HepG2 (cell line): Measurements from ENCODE around the gene CCR3. TPM values are rescaled to one million over a fixed set of nuclear protein-coding genes. Genes with fewer than 3 reads are reported as not detected.
"Not testable (repeated sequence)": the region's sequence is repeated elsewhere in the genome, so short reads cannot be mapped to it uniquely, and the experiment has no call there.

Experiments used
- ATAC-seq: fragments of 200-7000 bp; cut with Tn5 transposase; 3 replicates; pipeline ENCODE4 v1.9.1; 2020; ENCODE audit warnings: mild to moderate bottlenecking, moderate library complexity
- BruUV-seq: library from RNA; stranded (reverse); fragments of 400-500 nt; replicated peaks from 2 replicates; lab custom pipeline; 2021; lab: Mats Ljungman, UMichigan
- CTCF ChIA-PET: fragments of 300-600 bp; formaldehyde crosslinking; extraction: SDS; loops from one replicate; lab custom pipeline; 2021; ENCODE audit warnings: low total read pairs, inconsistent platforms, low intra/inter-chr PET ratio; lab: Yijun Ruan, JAX
- POLR2A ChIA-PET: fragments of 350-600 bp; sonication (Branson Sonifier 250); formaldehyde crosslinking; loops from one replicate; lab custom pipeline; 2020; ENCODE audit warnings: antibody characterized with exemption, inconsistent platforms; lab: Yijun Ruan, JAX
- DNase-seq: peaks from one replicate; pipeline ENCODE4 v3.0.0-alpha.2; 2015; ENCODE audit warnings: low spot score
- FAIRE-seq: peaks from 3 replicates; lab custom pipeline; 2011; peaks lifted over from hg19 to GRCh38; lab: Jason Lieb, UNC
- H2AFZ ChIP-seq: one replicate; pipeline ENCODE4 v1.6.1; 2011; ENCODE audit warnings: low read length, inconsistent platforms
- H3K27ac ChIP-seq: fragments of 300-600 bp; 3 replicates; pipeline ENCODE4 v1.8.0; 2011; ENCODE audit warnings: mixed run types, mild to moderate bottlenecking, mixed read lengths, low read length, inconsistent platforms; ENCODE audit not compliant: insufficient read depth; ENCODE audit errors: extremely low read length
- H3K27me3 ChIP-seq, 2 experiments: fragments of 200-600 bp in 1 of 2; 2 replicates in 1 of 2; 3 replicates in 1 of 2; pipeline versions ENCODE4 v1.6.0 to v1.8.0; 2011; ENCODE audit warnings: low read length in 2 of 2, mild to moderate bottlenecking in 2 of 2, moderate library complexity in 2 of 2, inconsistent platforms in 1 of 2; ENCODE audit not compliant: insufficient read depth in 2 of 2, control insufficient read depth in 1 of 2
- H3K36me3 ChIP-seq, 2 experiments: fragments of 200-600 bp in 1 of 2; replicated peaks in 1 of 2; 2 replicates in 1 of 2; 3 replicates in 1 of 2; pipeline versions ENCODE4 v1.5.1 to v1.8.0; 2011; ENCODE audit warnings: low read length in 2 of 2, inconsistent platforms in 1 of 2; ENCODE audit not compliant: insufficient read depth in 2 of 2, control insufficient read depth in 1 of 2
- H3K4me1 ChIP-seq: 2 replicates; pipeline ENCODE4 v1.5.1; 2012; ENCODE audit warnings: low read length, inconsistent platforms; ENCODE audit not compliant: insufficient read depth
- H3K4me2 ChIP-seq: 2 replicates; pipeline ENCODE4 v1.6.0; 2011; ENCODE audit warnings: low read depth, low read length, inconsistent platforms
- H3K4me3 ChIP-seq, 3 experiments: fragments of 200-600 bp in 1 of 3; sonication (generic), shearing (Covaris generic) in 1 of 3; replicated peaks in 1 of 3; 2 replicates each; pipeline ENCODE4 v1.5.1; 2011 to 2016; ENCODE audit warnings: low read length in 3 of 3, inconsistent platforms in 2 of 3, low read depth in 2 of 3, mild to moderate bottlenecking in 2 of 3, control low read depth in 1 of 3, mixed read lengths in 1 of 3; ENCODE audit not compliant: insufficient read depth in 1 of 3
- H3K79me2 ChIP-seq: one replicate; pipeline ENCODE4 v1.6.1; 2011; ENCODE audit warnings: low read length, inconsistent platforms; ENCODE audit not compliant: insufficient read depth
- H3K9ac ChIP-seq: 2 replicates; pipeline ENCODE4 v1.6.0; 2011; ENCODE audit warnings: mild to moderate bottlenecking, low read depth, low read length, inconsistent platforms; ENCODE audit not compliant: insufficient read depth
- H3K9me3 ChIP-seq: 2 replicates; pipeline ENCODE4 v1.5.1; 2012; ENCODE audit warnings: mild to moderate bottlenecking, low read length
- H4K20me1 ChIP-seq: 2 replicates; pipeline ENCODE4 v1.6.0; 2011; ENCODE audit warnings: inconsistent platforms, mild to moderate bottlenecking, low read length, moderate library complexity; ENCODE audit not compliant: insufficient read depth
- MAFF ChIP-seq: IDR thresholded peaks from 2 replicates; pipeline ENCODE4 v1.6.1; 2011; ENCODE audit warnings: low read depth, low read length, improper control_type of control experiment
- MAFK ChIP-seq, 2 experiments: IDR thresholded peaks in 1 of 2; conservative IDR thresholded peaks in 1 of 2; 2 replicates each; pipeline ENCODE4 v1.6.1; 2011; ENCODE audit warnings: improper control_type of control experiment in 2 of 2, low read length in 2 of 2
- ZMYM3 ChIP-seq: sonication (generic); formaldehyde crosslinking; IDR thresholded peaks from 2 replicates; pipeline ENCODE4 v1.5.1; 2020; ENCODE audit warnings: mild to moderate bottlenecking, missing genetic modification reagents
- WGBS: methylation state at CpG from one replicate; pipeline ENCODE4 v1.1.6; 2017; ENCODE audit warnings: low lambda C conversion rate; 5-methylcytosine and 5-hydroxymethylcytosine counted together
- in situ Hi-C: cut with HindIII; loops from 2 replicates; pipeline ENCODE4 v1.10.0; 2017; ENCODE audit warnings: low pct_unique_long_range_greater_than_20kb; ENCODE audit not compliant: extremely low pct_ligation_motif_present
- intact Hi-C: fragments of 100-400 bp; cut with micrococcal nuclease; formaldehyde crosslinking; loops from one replicate; pipeline ENCODE4 v1.10.0; 2022; ENCODE audit not compliant: unreplicated experiment
- polyA plus RNA-seq, 8 experiments: library from polyadenylated mRNA; depleted of rRNA in 3 of 8; stranded (reverse) in 7 of 8; unstranded in 1 of 8; fragments of >200 nt; fragmentation: Illumina TruSeq in 4 of 8; extraction: Trizol in 4 of 8; gene quantifications; 2 replicates each; pipeline versions ENCODE4 v1.2.1 to v1.2.3, GENCODE V29; 2011 to 2016; ENCODE audit warnings: low read depth in 4 of 8, missing spikeins in 1 of 8, mixed read lengths in 1 of 8; ENCODE audit not compliant: insufficient read depth in 1 of 8
- total RNA-seq, 5 experiments: library from RNA; depleted of rRNA; stranded (reverse); fragments of >200 nt; fragmentation: Illumina TruSeq; extraction: Trizol; gene quantifications; 2 replicates each; pipeline ENCODE4 v1.2.3, GENCODE V29; 2016; ENCODE audit warnings: low read depth in 1 of 5
- TF ChIP-seq, protein P1 (sequence below): sonication (generic); formaldehyde crosslinking; IDR thresholded peaks from 2 replicates; pipeline ENCODE4 v1.9.0; 2021; ENCODE audit warnings: missing genetic modification reagents, borderline replicate concordance
- TF ChIP-seq, protein P2 (sequence below): sonication (generic); formaldehyde crosslinking; IDR thresholded peaks from 2 replicates; pipeline ENCODE4 v1.4.0; 2020; ENCODE audit warnings: mild to moderate bottlenecking, low read depth, missing genetic modification reagents

The CCR3 gene
- total and polyA plus RNA-seq, 2 of the 13 experiments (the other 11 are each of a cell fraction or from before 2014, with no cell fraction given): not detected

DNA sequence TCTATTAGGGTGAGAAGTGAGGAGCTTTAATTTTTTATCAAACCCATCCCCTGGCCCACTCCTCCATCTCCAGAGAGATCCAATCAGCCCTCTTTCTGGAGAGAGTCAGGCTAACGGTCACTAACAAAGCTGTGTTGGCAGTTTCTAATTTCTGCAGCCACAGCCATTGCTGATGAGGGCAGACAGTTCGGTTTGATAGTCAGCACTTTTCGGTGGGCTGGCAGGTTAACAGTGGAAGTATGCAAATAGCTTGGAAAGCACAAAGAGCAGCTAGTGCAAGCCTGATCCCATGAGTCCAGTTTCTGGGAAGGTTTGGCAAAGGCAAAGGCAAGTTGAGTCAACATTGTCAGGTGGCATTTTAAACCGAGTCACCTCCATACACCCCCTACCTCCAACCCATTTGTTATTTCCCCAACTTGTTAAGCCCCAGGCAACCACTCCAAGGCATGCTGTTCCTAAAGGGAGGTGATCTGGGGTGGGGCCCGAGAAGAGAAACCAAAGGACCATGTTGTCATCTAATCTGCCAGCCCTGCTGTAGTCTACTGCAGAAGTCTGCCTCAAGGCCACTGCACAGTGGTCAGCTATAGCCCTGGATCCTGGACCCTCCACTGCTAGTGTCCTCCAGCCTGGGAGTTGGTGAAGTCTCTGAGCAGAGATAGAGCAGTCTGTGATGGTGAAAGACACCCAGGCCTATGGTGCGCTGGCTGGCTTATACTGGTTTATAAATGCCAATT lies 35.8 kb upstream of the CCR3 start:
- TF ChIP-seq MAFF (peak; percentile 51), MAFK (conservative IDR thresholded peaks at IDR 0.05 in 1 of 2, IDR thresholded peaks at IDR 0.05 in 1 of 2; ENCODE audit: low read length in 2 of 2) (peak; percentile 19 to 51; a peak in 2 of 4 replicates), ZMYM3 (no peak)
- TF ChIP-seq, protein P1, sequence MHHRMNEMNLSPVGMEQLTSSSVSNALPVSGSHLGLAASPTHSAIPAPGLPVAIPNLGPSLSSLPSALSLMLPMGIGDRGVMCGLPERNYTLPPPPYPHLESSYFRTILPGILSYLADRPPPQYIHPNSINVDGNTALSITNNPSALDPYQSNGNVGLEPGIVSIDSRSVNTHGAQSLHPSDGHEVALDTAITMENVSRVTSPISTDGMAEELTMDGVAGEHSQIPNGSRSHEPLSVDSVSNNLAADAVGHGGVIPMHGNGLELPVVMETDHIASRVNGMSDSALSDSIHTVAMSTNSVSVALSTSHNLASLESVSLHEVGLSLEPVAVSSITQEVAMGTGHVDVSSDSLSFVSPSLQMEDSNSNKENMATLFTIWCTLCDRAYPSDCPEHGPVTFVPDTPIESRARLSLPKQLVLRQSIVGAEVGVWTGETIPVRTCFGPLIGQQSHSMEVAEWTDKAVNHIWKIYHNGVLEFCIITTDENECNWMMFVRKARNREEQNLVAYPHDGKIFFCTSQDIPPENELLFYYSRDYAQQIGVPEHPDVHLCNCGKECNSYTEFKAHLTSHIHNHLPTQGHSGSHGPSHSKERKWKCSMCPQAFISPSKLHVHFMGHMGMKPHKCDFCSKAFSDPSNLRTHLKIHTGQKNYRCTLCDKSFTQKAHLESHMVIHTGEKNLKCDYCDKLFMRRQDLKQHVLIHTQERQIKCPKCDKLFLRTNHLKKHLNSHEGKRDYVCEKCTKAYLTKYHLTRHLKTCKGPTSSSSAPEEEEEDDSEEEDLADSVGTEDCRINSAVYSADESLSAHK: no peak
- TF ChIP-seq, protein P2, sequence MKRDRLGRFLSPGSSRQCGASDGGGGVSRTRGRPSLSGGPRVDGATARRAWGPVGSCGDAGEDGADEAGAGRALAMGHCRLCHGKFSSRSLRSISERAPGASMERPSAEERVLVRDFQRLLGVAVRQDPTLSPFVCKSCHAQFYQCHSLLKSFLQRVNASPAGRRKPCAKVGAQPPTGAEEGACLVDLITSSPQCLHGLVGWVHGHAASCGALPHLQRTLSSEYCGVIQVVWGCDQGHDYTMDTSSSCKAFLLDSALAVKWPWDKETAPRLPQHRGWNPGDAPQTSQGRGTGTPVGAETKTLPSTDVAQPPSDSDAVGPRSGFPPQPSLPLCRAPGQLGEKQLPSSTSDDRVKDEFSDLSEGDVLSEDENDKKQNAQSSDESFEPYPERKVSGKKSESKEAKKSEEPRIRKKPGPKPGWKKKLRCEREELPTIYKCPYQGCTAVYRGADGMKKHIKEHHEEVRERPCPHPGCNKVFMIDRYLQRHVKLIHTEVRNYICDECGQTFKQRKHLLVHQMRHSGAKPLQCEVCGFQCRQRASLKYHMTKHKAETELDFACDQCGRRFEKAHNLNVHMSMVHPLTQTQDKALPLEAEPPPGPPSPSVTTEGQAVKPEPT (CRISPR knock-in tag): no peak
- POLR2A ChIA-PET: no interaction called here
- no peak overlapping the region for H3K27ac ChIP-seq
- no peaks in the 10 kb centered on the region for H3K36me3 ChIP-seq
- no peaks in the 10 kb centered on the region for H3K79me2 ChIP-seq
- intact Hi-C loops (no loop called here), in situ Hi-C loops (no loop called here)
- no peak overlapping the region for H3K4me3 ChIP-seq
- no peaks in the 10 kb centered on the region for H3K27me3 ChIP-seq
- H3K9ac ChIP-seq: no peak overlapping the region
- no TSS peak for BruUV-seq
- no peak for DNase-seq
- H2AFZ ChIP-seq: no peak overlapping the region
- FAIRE-seq: no peak
- WGBS: 18% methylated on average over 6 of the region's 6 CpGs
- H3K4me1 ChIP-seq: peaks cover 4% of the 10 kb centered on the region; the same call in 1 of the 2 replicates
- no peaks in the 10 kb centered on the region for H4K20me1 ChIP-seq
- ATAC-seq: no peak
- CTCF ChIA-PET: no interaction called here
- H3K4me2 ChIP-seq: no peak overlapping the region
- H3K9me3 ChIP-seq: no peaks in the 10 kb centered on the region

DNA sequence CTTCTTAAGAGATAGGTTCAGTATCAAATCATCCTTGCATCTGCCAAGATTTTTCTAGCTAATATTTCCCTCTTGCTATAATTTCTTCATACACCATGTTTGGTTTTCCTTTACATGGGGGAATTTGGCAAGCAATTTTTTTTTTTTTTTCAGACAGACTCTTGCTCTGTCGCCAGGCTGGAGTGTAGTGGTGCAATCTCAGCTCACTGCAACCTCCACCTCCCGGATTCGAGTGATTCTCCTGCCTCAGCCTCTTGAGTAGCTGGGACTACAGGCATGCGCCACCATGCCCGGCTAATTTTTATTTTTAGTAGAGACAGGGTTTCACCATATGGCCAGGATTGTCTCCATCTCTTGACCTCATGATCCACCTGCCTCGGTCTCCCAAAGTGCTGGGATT lies 34.7 kb upstream of the CCR3 start:
- H3K4me2 ChIP-seq, POLR2A ChIA-PET: not testable (repeated sequence)
- 82% methylated on average over 6 of the region's 6 CpGs for WGBS

More for the DNA sequence above, 34.7 kb upstream of the CCR3 start:
- H4K20me1 ChIP-seq, intact Hi-C loops, H3K36me3 ChIP-seq, H3K27ac ChIP-seq, H3K9me3 ChIP-seq, CTCF ChIA-PET, H3K4me3 ChIP-seq, H3K9ac ChIP-seq, DNase-seq, H2AFZ ChIP-seq, in situ Hi-C loops, H3K27me3 ChIP-seq, H3K79me2 ChIP-seq, FAIRE-seq, H3K4me1 ChIP-seq, BruUV-seq, ATAC-seq: not testable (repeated sequence)
